H1 (cell line): ENCODE data around the gene JAKMIP1. TPM values are rescaled to one million over a fixed set of nuclear protein-coding genes. Genes with fewer than 3 reads are reported as not detected.

Experiments used
- CTCF ChIA-PET: fragments of 300-600 bp; sonication (Branson Sonifier 250); formaldehyde crosslinking; loops from one replicate; lab custom pipeline; 2021; ENCODE audit not compliant: partially characterized antibody; lab: Charles Lee
- POLR2A ChIA-PET: fragments of 300-600 bp; sonication (Branson Sonifier 250); formaldehyde crosslinking; loops from one replicate; lab custom pipeline; 2021; ENCODE audit warnings: inconsistent platforms; ENCODE audit not compliant: partially characterized antibody; lab: Charles Lee
- DNase-seq, 2 experiments: peaks; one replicate each; pipeline versions ENCODE4 v3.0.0 to v3.0.0-alpha.2; 2010 to 2022; ENCODE audit warnings: low spot score in 2 of 2, low read depth in 1 of 2, mixed read lengths in 1 of 2
- FAIRE-seq: peaks from 2 replicates; lab custom pipeline; 2011; peaks lifted over from hg19 to GRCh38; lab: Jason Lieb, UNC
- H2AFZ ChIP-seq: 2 replicates; pipeline ENCODE4 v1.8.1; 2012; ENCODE audit warnings: low read length, inconsistent platforms
- H2AK5ac ChIP-seq: 2 replicates; pipeline ENCODE4 v1.6.1; 2013; ENCODE audit warnings: low read depth, low read length
- H2BK120ac ChIP-seq: replicated peaks from 2 replicates; pipeline ENCODE3; 2013; ENCODE audit warnings: low read depth, low read length, inconsistent platforms
- H2BK12ac ChIP-seq: 2 replicates; pipeline ENCODE4 v1.6.1; 2013; ENCODE audit warnings: low read depth, low read length
- H2BK15ac ChIP-seq: 2 replicates; pipeline ENCODE4 v1.6.1; 2013; ENCODE audit warnings: low read length
- H2BK20ac ChIP-seq: 2 replicates; pipeline ENCODE4 v1.6.1; 2013; ENCODE audit warnings: low read length
- H2BK5ac ChIP-seq: 2 replicates; pipeline ENCODE4 v1.6.1; 2013; ENCODE audit warnings: low read depth, low read length
- H3K14ac ChIP-seq: 2 replicates; pipeline ENCODE4 v1.6.1; 2013; ENCODE audit warnings: inconsistent platforms; ENCODE audit not compliant: insufficient read length
- H3K18ac ChIP-seq: 2 replicates; pipeline ENCODE4 v1.6.1; 2013; ENCODE audit warnings: low read length; ENCODE audit errors: extremely low read depth
- H3K23ac ChIP-seq: 2 replicates; pipeline ENCODE4 v1.6.1; 2013; ENCODE audit warnings: inconsistent platforms; ENCODE audit not compliant: insufficient read length
- H3K23me2 ChIP-seq: 2 replicates; pipeline ENCODE4 v1.6.1; 2013; ENCODE audit warnings: low read depth, low read length
- H3K27ac ChIP-seq: 2 replicates; pipeline ENCODE4 v1.6.1; 2011; ENCODE audit warnings: low read depth, low read length, inconsistent platforms
- H3K27me3 ChIP-seq, 4 experiments: replicated peaks in 1 of 4; 1 replicate in 1 of 4; 2 replicates in 3 of 4; pipeline versions ENCODE4 v1.6.1 to v1.8.1; 2011 to 2013; ENCODE audit warnings: low read length in 3 of 4, mild to moderate bottlenecking in 3 of 4, inconsistent platforms in 2 of 4, mixed read lengths in 2 of 4, moderate library complexity in 1 of 4; ENCODE audit not compliant: control insufficient read depth in 3 of 4, insufficient read depth in 3 of 4; ENCODE audit errors: extremely low read depth in 1 of 4
- H3K36me3 ChIP-seq, 4 experiments: 2 replicates each; pipeline versions ENCODE4 v1.6.1 to v1.8.1; 2011 to 2013; ENCODE audit warnings: mild to moderate bottlenecking in 4 of 4, low read length in 3 of 4, moderate library complexity in 2 of 4, control low read depth in 1 of 4, inconsistent platforms in 1 of 4; ENCODE audit not compliant: insufficient read depth in 4 of 4, control insufficient read depth in 2 of 4
- H3K4ac ChIP-seq: replicated peaks from 2 replicates; pipeline ENCODE3; 2013; ENCODE audit warnings: low read length, low read depth, mixed read lengths, inconsistent platforms; ENCODE audit not compliant: insufficient read length
- H3K4me1 ChIP-seq, 4 experiments: replicated peaks in 1 of 4; 1 replicate in 1 of 4; 2 replicates in 3 of 4; pipeline versions ENCODE4 v1.6.1 to v1.8.1; 2011 to 2013; ENCODE audit warnings: low read length in 3 of 4, inconsistent platforms in 2 of 4, mixed read lengths in 1 of 4; ENCODE audit not compliant: insufficient read depth in 4 of 4, control insufficient read depth in 3 of 4
- H3K4me2 ChIP-seq, 2 experiments: 2 replicates each; pipeline versions ENCODE4 v1.6.1 to v1.8.1; 2011 to 2013; ENCODE audit warnings: low read depth in 2 of 2, low read length in 2 of 2, control low read depth in 1 of 2, inconsistent platforms in 1 of 2, mild to moderate bottlenecking in 1 of 2; ENCODE audit not compliant: insufficient read depth in 1 of 2
- H3K4me3 ChIP-seq, 4 experiments: fragments of 200-600, 300-600 bp in 1 of 4; sonication (generic), shearing (Covaris generic), sonication (Bioruptor Twin) in 1 of 4; 2 replicates each; pipeline versions ENCODE4 v1.5.1 to v1.8.1; 2011 to 2016; ENCODE audit warnings: low read length in 4 of 4, low read depth in 3 of 4, control low read depth in 2 of 4, inconsistent platforms in 2 of 4, mild to moderate bottlenecking in 2 of 4, mixed read lengths in 1 of 4, moderate library complexity in 1 of 4; ENCODE audit not compliant: insufficient read depth in 2 of 4; ENCODE audit errors: extremely low read depth in 1 of 4
- H3K56ac ChIP-seq: replicated peaks from 2 replicates; pipeline ENCODE3; 2013; ENCODE audit warnings: low read depth, mild to moderate bottlenecking, mixed read lengths, low read length, inconsistent platforms; ENCODE audit not compliant: insufficient read length
- H3K79me1 ChIP-seq: 2 replicates; pipeline ENCODE4 v1.6.1; 2013; ENCODE audit warnings: low read depth, low read length, control low read depth
- H3K79me2 ChIP-seq, 2 experiments: 2 replicates each; pipeline versions ENCODE4 v1.6.1 to v1.8.1; 2012 to 2013; ENCODE audit warnings: low read length in 2 of 2, mild to moderate bottlenecking in 2 of 2, inconsistent platforms in 1 of 2; ENCODE audit not compliant: insufficient read depth in 2 of 2, control insufficient read depth in 1 of 2
- H3K9ac ChIP-seq, 4 experiments: replicated peaks in 1 of 4; 1 replicate in 1 of 4; 2 replicates in 3 of 4; pipeline versions ENCODE4 v1.6.1 to v1.8.1; 2011 to 2013; ENCODE audit warnings: low read depth in 3 of 4, low read length in 3 of 4, control low read depth in 2 of 4, mild to moderate bottlenecking in 2 of 4, moderate library complexity in 2 of 4, inconsistent platforms in 1 of 4; ENCODE audit errors: extremely low read depth in 1 of 4
- H3K9me3 ChIP-seq, 2 experiments: 2 replicates each; pipeline versions ENCODE4 v1.6.1 to v1.8.1; 2012 to 2013; ENCODE audit warnings: mild to moderate bottlenecking in 2 of 2, moderate library complexity in 2 of 2, control low read depth in 1 of 2, inconsistent platforms in 1 of 2, low read depth in 1 of 2, low read length in 1 of 2, mixed read lengths in 1 of 2; ENCODE audit not compliant: insufficient read depth in 2 of 2
- H4K20me1 ChIP-seq, 2 experiments: replicated peaks in 1 of 2; 2 replicates each; pipeline versions ENCODE3 to v1.8.1; 2011 to 2013; ENCODE audit warnings: inconsistent platforms in 2 of 2, low read length in 2 of 2, mild to moderate bottlenecking in 1 of 2; ENCODE audit not compliant: insufficient read depth in 2 of 2, control insufficient read depth in 1 of 2
- H4K5ac ChIP-seq: 2 replicates; pipeline ENCODE4 v1.6.1; 2013; ENCODE audit warnings: low read length, low read depth, mixed read lengths, inconsistent platforms; ENCODE audit not compliant: insufficient read length
- H4K8ac ChIP-seq: 2 replicates; pipeline ENCODE4 v1.8.0; 2013; ENCODE audit warnings: mild to moderate bottlenecking, moderate library complexity, low read length, inconsistent platforms; ENCODE audit not compliant: insufficient read depth; ENCODE audit errors: extremely low read depth
- H4K91ac ChIP-seq: replicated peaks from 2 replicates; pipeline ENCODE3; 2013; ENCODE audit warnings: low read length, mixed read lengths, inconsistent platforms; ENCODE audit not compliant: insufficient read length
- ATF3 ChIP-seq: IDR thresholded peaks from 2 replicates; pipeline ENCODE4 v1.6.1; 2011; ENCODE audit warnings: low read depth, mild to moderate bottlenecking, low read length; ENCODE audit not compliant: insufficient read depth
- CHD2 ChIP-seq: IDR thresholded peaks from 2 replicates; pipeline ENCODE4 v1.6.1; 2012; ENCODE audit warnings: low read length, improper control_type of control experiment
- EGR1 ChIP-seq: IDR thresholded peaks from 2 replicates; pipeline ENCODE4 v1.6.1; 2011; ENCODE audit warnings: low read depth, low read length, borderline replicate concordance
- GABPA ChIP-seq: IDR thresholded peaks from 2 replicates; pipeline ENCODE4 v1.6.1; 2011; ENCODE audit warnings: mild to moderate bottlenecking, low read length, moderate library complexity, borderline replicate concordance; ENCODE audit not compliant: insufficient read depth
- JUN ChIP-seq: IDR thresholded peaks from 2 replicates; pipeline ENCODE4 v1.6.1; 2011; ENCODE audit warnings: low read depth, mild to moderate bottlenecking, improper control_type of control experiment, low read length
- MAFK ChIP-seq: IDR thresholded peaks from 2 replicates; pipeline ENCODE4 v1.6.1; 2012; ENCODE audit warnings: low read depth, mild to moderate bottlenecking, improper control_type of control experiment, low read length
- NANOG ChIP-seq: IDR thresholded peaks from 2 replicates; pipeline ENCODE4 v1.6.1; 2011; ENCODE audit warnings: low read length, low read depth, mild to moderate bottlenecking, inconsistent platforms; ENCODE audit not compliant: insufficient read depth, poor library complexity, severe bottlenecking
- RXRA ChIP-seq: IDR thresholded peaks from 2 replicates; pipeline ENCODE4 v1.6.1; 2011; ENCODE audit warnings: low read depth, mild to moderate bottlenecking, low read length, moderate library complexity; ENCODE audit not compliant: insufficient read depth
- SP1 ChIP-seq: IDR thresholded peaks from 2 replicates; pipeline ENCODE4 v1.6.1; 2011; ENCODE audit warnings: low read depth, low read length
- YY1 ChIP-seq: IDR thresholded peaks from 2 replicates; pipeline ENCODE4 v1.6.1; 2011; ENCODE audit warnings: low read depth, mild to moderate bottlenecking, low read length
- ZNF274 ChIP-seq: IDR thresholded peaks from 2 replicates; pipeline ENCODE4 v1.7.0; 2012; ENCODE audit warnings: low read length, borderline replicate concordance; ENCODE audit errors: extremely low read depth
- WGBS, 2 experiments: shearing (Covaris generic) in 1 of 2; methylation state at CpG; one replicate each; pipeline versions ENCODE4 v1.1.6 to v1.1.7; 2013 to 2015; ENCODE audit warnings: low lambda C conversion rate in 2 of 2, mixed read lengths in 2 of 2, inconsistent platforms in 1 of 2, low coverage in 1 of 2, missing lambda C conversion rate in 1 of 2; ENCODE audit not compliant: insufficient replicate concordance in 2 of 2, insufficient coverage in 1 of 2, insufficient read length in 1 of 2; ENCODE audit errors: extremely low coverage in 1 of 2, missing lambda C conversion rate in 1 of 2; 5-methylcytosine and 5-hydroxymethylcytosine counted together
- polyA plus RNA-seq, 7 experiments: library from polyadenylated mRNA; depleted of rRNA in 3 of 7; stranded (reverse) in 5 of 7; unstranded in 2 of 7; fragments of >200 nt in 5 of 7; fragments of 200-250 nt in 2 of 7; gene quantifications; 1 replicate in 5 of 7; 2 replicates in 1 of 7; 4 replicates in 1 of 7; pipeline versions ENCODE4 v1.2.1 to v1.2.3, GENCODE V29; 2011 to 2013; ENCODE audit warnings: missing spikeins in 2 of 7, mixed read lengths in 2 of 7
- total RNA-seq: library from RNA; stranded (reverse); fragmentation: NEBNext Ultra II Directional; extraction: Animal tissue kit (Norgen Biotek cat#: 25700); gene quantifications from 2 replicates; pipeline ENCODE4 v1.2.1, GENCODE V29; 2021

JAKMIP1 gene
- total and polyA plus RNA-seq, 2 of the 8 experiments (the other 6 are each of a cell fraction or from before 2014, with no cell fraction given) = 2.5 to 4.4 TPM

GRCh38 chr4:5989236-5990225, 210.8 kb downstream of the JAKMIP1 start:
- Histone ChIP-seq H2BK5ac (no peak overlapping the region), H3K23ac (no peak overlapping the region), H3K4me3 (no peak overlapping the region), H3K14ac (no peak overlapping the region), H3K23me2 (no peaks in the 10 kb centered on the region), H2BK120ac (no peak overlapping the region), H3K9ac (no peak overlapping the region), H3K9me3 (peaks cover 0 to 3% of the 10 kb centered on the region in 2 experiments; a peak in 1 of 4 replicates), H3K27ac (no peak overlapping the region), H2AK5ac (no peak overlapping the region), H3K56ac (no peak overlapping the region), H3K36me3 (no peaks in the 10 kb centered on the region), H4K8ac (no peak overlapping the region; the same call in 1 of the 2 replicates), H3K18ac (no peak overlapping the region), H3K4ac (no peak overlapping the region), H2AFZ (no peak overlapping the region), H2BK12ac (no peak overlapping the region), H3K79me2 (no peaks in the 10 kb centered on the region), H4K91ac (no peak overlapping the region), H4K20me1 (no peaks in the 10 kb centered on the region), H4K5ac (no peak overlapping the region), H3K4me1 (no peaks in the 10 kb centered on the region; a peak in 2 of 7 replicates), H3K4me2 (no peak overlapping the region), H3K79me1 (no peaks in the 10 kb centered on the region; the same call in 1 of the 2 replicates), H3K27me3 (no peaks in the 10 kb centered on the region; a peak in 1 of 7 replicates), H2BK20ac (no peak overlapping the region), H2BK15ac (no peak overlapping the region)
- DNase-seq = no peak
- ChIA-PET POLR2A (no interaction called here), CTCF (interaction anchor here (0.7 to 3.0 kb wide), 10 partner anchors 9 to 267 kb away, joined by 3 to 22 read pairs (median 4); partner anchors contain the start of gene JAKMIP1)
- WGBS, 2 experiments = 89% methylated on average over 17 of the region's 18 CpGs; no CpG with 5 or more reads in 1 of the 2 experiments
- FAIRE-seq = no peak
- TF ChIP-seq EGR1 (no peak), MAFK (no peak), JUN (no peak), ATF3 (no peak), NANOG (no peak), GABPA (no peak), RXRA (no peak), SP1 (no peak), CHD2 (no peak), YY1 (no peak), ZNF274 (no peak)
